ENCODE results near the gene GPAT3. TPM values are rescaled to one million over a fixed set of nuclear protein-coding genes. Genes with fewer than 3 reads are reported as not detected.

Gene GPAT3
- total RNA-seq, 1 experiment from 2014 or later, result 15.1 TPM

- DNase-seq (ENCODE audit: low read depth, low spot score) (no peak), ATAC-seq (no peak)
- no peak for TF ChIP-seq SIN3A (IDR thresholded peaks at IDR 0.05; ENCODE audit: borderline replicate concordance, insufficient read depth, low read depth, low read length)
- TF ChIP-seq, protein P1, sequence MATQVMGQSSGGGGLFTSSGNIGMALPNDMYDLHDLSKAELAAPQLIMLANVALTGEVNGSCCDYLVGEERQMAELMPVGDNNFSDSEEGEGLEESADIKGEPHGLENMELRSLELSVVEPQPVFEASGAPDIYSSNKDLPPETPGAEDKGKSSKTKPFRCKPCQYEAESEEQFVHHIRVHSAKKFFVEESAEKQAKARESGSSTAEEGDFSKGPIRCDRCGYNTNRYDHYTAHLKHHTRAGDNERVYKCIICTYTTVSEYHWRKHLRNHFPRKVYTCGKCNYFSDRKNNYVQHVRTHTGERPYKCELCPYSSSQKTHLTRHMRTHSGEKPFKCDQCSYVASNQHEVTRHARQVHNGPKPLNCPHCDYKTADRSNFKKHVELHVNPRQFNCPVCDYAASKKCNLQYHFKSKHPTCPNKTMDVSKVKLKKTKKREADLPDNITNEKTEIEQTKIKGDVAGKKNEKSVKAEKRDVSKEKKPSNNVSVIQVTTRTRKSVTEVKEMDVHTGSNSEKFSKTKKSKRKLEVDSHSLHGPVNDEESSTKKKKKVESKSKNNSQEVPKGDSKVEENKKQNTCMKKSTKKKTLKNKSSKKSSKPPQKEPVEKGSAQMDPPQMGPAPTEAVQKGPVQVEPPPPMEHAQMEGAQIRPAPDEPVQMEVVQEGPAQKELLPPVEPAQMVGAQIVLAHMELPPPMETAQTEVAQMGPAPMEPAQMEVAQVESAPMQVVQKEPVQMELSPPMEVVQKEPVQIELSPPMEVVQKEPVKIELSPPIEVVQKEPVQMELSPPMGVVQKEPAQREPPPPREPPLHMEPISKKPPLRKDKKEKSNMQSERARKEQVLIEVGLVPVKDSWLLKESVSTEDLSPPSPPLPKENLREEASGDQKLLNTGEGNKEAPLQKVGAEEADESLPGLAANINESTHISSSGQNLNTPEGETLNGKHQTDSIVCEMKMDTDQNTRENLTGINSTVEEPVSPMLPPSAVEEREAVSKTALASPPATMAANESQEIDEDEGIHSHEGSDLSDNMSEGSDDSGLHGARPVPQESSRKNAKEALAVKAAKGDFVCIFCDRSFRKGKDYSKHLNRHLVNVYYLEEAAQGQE (IDR thresholded peaks at IDR 0.05; ENCODE audit: insufficient read depth in 1 of 2, low read depth in 2 of 2, low read length in 1 of 2), result no peak
- TF ChIP-seq CTCF (IDR thresholded peaks at IDR 0.05), result no peak
- no peak for TF ChIP-seq TCF7L2 (IDR thresholded peaks at IDR 0.05; ENCODE audit: low read depth, low read length)
- TF ChIP-seq POLR2AphosphoS5 (IDR thresholded peaks at IDR 0.05; ENCODE audit: low read depth, low read length), result no peak
- in situ Hi-C loops (cut with HindIII; ENCODE audit: low pct_unique_long_range_greater_than_20kb, low sequenced_read_pairs) (no loop called here), intact Hi-C loops (cut with micrococcal nuclease; ENCODE audit: unreplicated experiment) (loop anchor here (10.0 kb wide), 1 partner anchor 663 kb away; the partner anchor contains the start of gene SEC31A)
- POLR2A ChIA-PET, result no interaction called here
- CTCF ChIA-PET, result no interaction called here
- BruUV-seq (replicated peaks), result no TSS peak
- H3K27ac ChIP-seq (ENCODE audit: low read length), result no peak overlapping the region
- no peak overlapping the region for H3K4me3 ChIP-seq (ENCODE audit: low read depth in 2 of 2, low read length in 2 of 2)
- H3K4me1 ChIP-seq (ENCODE audit: control insufficient read depth, insufficient read depth, low read length), result no peaks in the 10 kb centered on the region; the same call in 1 of the 2 replicates
- H3K36me3 ChIP-seq (ENCODE audit: control insufficient read depth, insufficient read depth, low read length), result no peaks in the 10 kb centered on the region
- no peaks in the 10 kb centered on the region for H3K27me3 ChIP-seq (ENCODE audit: control insufficient read depth, insufficient read depth, low read length)
- H3K9me3 ChIP-seq (ENCODE audit: control insufficient read depth, insufficient read depth, low read depth, low read length), result no peaks in the 10 kb centered on the region
These were observed 22.2 kb downstream of the GPAT3 start for GRCh38 chr4:83558059-83558653.

DNA sequence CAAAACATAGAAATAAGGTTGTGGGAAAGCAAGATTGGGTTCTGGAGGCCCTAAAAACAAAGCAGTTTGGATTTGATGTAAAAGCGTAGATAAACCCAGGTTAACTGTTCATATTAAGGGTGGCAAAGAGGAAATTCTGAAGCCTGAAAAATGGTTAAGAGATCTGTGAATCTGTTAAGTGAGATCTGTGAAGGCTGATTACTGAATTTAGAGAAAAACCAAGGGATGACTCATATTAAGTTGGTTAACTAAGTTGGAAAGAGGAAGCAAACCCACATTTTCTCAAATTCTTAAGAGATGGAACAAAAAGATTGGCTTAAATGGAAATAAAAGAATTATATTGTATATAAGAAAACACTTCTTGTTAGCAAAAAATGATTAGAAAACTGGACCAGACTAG lies 22.8 kb downstream of the GPAT3 start:
- no peaks in the 10 kb centered on the region for H3K9me3 ChIP-seq (ENCODE audit: control insufficient read depth, insufficient read depth, low read depth, low read length)
- no peaks in the 10 kb centered on the region for H3K4me1 ChIP-seq (ENCODE audit: control insufficient read depth, insufficient read depth, low read length)
- no peak for ATAC-seq
- TSS peak; percentile 51 for BruUV-seq (replicated peaks)
- intact Hi-C loops (cut with micrococcal nuclease; ENCODE audit: unreplicated experiment), result loop anchor here (10.0 kb wide), 1 partner anchor 664 kb away; the partner anchor contains the start of gene SEC31A
- POLR2A ChIA-PET, result interaction anchor here (0.5 kb wide), 1 partner anchor 9 kb away, joined by 3 read pairs; no protein-coding TSS in a partner anchor
- CTCF ChIA-PET, result no interaction called here
- in situ Hi-C loops (cut with HindIII; ENCODE audit: low pct_unique_long_range_greater_than_20kb, low sequenced_read_pairs), result no loop called here
- H3K4me3 ChIP-seq (ENCODE audit: low read depth in 2 of 2, low read length in 2 of 2), result no peak overlapping the region
- no peak overlapping the region for H3K27ac ChIP-seq (ENCODE audit: low read length)
- no peaks in the 10 kb centered on the region for H3K27me3 ChIP-seq (ENCODE audit: control insufficient read depth, insufficient read depth, low read length)
- no peaks in the 10 kb centered on the region for H3K36me3 ChIP-seq (ENCODE audit: control insufficient read depth, insufficient read depth, low read length)
- no peak for DNase-seq (ENCODE audit: low read depth, low spot score)
- no peak for TF ChIP-seq SIN3A (IDR thresholded peaks at IDR 0.05; ENCODE audit: borderline replicate concordance, insufficient read depth, low read depth, low read length)
- TF ChIP-seq CTCF (IDR thresholded peaks at IDR 0.05), result no peak
- TF ChIP-seq POLR2AphosphoS5 (IDR thresholded peaks at IDR 0.05; ENCODE audit: low read depth, low read length), result no peak
- no peak for TF ChIP-seq TCF7L2 (IDR thresholded peaks at IDR 0.05; ENCODE audit: low read depth, low read length)
- TF ChIP-seq, protein P1 (IDR thresholded peaks at IDR 0.05; ENCODE audit: insufficient read depth in 1 of 2, low read depth in 2 of 2, low read length in 1 of 2), result no peak

All from Panc1 (cell line).